GM19463 (cell line): Measurements from ENCODE around the gene CDC42BPB.

ENCODE experiments used
- ATAC-seq: cut with Tn5 transposase; IDR thresholded peaks from one replicate; pipeline ENCODE4 v1.9.1; 2021; ENCODE audit warnings: mild to moderate bottlenecking, moderate library complexity; ENCODE audit not compliant: unreplicated experiment

CDC42BPB gene

GRCh38 chr14:102948698-102949061 is 108.7 kb downstream of the CDC42BPB start:
- no peak for ATAC-seq

DNA sequence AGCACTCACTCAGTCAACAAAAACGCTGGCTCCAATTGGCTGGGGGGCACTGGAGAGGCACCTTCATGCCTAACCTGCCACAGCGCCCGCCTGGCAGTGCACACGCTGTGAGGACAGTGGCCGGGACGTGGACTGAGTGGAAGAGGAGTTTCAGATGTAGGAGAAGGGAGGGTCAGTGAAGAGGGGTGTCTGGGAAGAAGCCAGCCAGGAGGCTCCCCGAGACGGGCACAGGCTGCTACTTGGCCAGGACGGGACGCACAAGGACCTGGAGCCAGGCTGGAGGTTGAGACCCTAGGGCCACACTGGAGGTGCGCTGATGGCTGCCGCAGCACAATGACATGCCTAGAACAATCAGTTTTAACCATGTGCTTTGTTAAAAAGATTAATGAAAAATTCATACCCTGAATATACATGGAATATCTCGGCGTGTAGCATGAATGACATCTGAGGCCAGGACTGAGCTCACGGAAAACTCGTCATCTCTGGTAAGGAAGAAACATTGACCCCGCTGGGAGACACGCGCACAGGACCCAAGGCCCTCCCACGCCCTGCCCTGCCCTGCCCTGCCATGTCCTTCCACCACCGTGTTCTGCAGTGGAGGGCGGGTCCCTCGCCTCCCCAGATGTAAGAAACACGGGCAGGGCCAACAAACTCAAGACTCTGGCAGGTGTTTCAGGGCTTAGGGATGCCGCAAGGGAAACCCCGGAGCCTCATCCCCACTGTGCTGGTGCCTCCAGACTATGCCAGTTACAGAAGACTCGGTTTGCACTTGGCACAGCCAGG is 109.8 kb downstream of the CDC42BPB start:
- no peak for ATAC-seq

DNA sequence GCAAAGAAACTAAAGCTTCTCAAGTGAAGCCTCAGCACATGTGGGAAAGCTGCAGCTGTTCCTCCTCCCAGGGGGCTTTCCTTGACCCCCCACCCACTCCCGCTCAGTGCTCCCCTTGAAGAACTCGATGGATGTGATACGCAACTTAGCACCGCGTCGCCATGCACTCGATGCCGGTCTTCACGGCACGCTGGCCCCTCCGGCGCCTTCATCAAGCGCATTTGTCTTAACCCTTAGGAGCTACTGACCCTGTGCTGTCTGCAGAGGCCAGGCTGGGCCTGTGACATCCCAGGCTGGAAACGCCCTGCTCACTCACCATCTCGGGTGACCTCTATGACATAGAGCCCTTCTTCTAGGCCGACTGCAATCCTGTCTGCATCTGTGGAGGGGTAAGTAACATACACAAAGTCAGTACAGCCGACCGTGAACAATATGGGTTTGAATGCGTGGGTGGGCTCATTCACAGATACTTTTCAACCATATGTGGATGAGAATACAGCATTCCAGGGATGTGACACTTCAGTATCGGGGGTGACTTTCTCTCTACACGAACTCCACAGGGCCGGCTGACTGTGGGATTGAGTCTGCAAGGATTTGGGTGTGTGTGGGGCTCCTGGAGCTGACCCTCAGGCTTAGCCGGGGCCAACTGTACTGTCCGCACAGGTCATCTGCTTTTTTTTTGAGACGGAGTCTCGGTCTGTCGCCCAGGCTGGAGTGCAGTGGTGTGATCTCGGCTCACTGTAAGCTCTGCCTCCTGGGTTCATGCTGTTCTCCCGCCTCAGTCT is 111.8 kb downstream of the CDC42BPB start:
- no peak for ATAC-seq

DNA sequence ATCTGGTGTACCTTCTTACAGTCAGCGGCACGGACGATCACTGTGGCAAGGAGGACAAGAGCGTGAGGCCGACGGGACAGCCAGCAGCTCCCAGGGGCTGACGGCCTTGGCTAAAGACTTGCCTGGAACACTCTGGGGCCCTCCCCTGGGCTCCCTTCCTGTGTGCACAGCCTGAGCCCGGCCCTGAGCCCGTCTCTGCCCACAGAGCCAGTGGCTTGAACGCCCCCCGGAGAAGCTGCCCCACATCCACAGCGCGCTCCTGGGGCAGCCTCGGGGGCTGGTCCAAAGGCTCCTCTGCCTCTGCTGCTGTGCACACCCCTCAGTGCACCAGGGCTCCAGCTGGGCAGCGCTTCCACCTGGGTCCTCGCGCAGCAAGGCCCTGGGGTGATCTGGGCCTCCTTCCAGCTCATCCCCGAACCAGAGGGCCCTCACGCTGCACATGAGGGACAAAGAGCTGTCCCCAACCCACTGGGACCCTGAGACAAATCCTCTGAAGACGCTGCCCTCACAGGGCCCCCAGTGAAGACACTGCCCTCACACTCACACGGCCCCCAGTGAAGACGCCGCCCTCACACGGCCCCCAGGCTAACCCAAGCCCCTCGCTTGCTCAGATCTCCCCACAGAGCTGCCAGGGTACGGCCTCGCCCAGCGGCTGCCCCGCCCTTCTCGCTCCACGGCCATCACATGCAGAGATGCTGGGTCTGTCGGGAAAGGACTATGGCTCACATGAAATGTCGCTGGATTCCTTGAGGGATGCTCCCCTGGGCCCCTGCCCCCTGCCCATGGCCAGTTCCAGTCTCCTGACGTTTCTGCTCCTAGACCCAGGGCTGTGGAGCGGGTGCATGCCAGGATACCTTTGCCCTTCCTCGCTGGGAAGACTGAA is 112.7 kb downstream of the CDC42BPB start:
- no peak for ATAC-seq

DNA sequence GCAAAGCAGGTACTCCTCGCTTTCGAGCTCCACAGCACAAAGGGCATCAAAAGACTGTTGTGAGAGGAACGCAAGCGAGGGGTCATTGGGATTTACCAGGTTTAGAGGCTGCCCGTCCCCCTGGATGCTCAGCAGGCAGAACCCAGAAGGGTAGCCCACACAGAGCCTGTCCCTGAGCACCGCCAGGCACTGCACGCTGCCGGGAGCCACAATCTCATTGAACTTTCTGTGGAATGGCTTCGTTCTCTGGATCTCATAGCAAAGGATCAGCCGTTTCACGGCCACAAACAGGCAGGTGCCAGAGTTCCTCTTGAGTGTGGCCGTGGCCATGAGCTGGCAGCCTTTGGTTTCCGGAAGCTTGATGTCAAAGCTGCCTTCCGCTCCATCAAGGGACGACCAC is 113.4 kb downstream of the CDC42BPB start:
- ATAC-seq, result no peak

DNA sequence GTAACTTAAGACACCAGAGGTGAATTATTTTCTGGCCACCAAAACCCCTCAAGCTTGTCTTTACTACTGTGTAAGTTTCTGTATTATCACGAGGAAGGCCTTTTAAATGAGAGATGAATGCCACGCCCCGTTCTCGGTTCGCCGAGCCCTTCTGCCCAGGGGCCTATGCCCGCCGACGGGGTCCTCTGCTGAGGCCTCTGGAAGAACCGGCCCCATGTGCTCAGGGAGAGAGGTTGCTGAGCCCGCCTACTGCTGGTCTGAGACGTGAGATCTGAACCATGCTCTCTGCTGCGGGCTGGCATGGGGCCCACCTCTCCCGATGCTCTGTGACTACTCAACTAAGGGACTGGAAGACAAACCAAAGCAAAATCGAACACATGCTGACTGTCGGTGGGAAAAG is 113.9 kb downstream of the CDC42BPB start:
- no peak for ATAC-seq

GRCh38 chr14:102942069-102942468 is 115.3 kb downstream of the CDC42BPB start:
- no peak for ATAC-seq

GRCh38 chr14:102941419-102942011 is 115.8 kb downstream of the CDC42BPB start:
- no peak for ATAC-seq

- ATAC-seq, result no peak
Observed at GRCh38 chr14:102940729-102941362, 116.5 kb downstream of the CDC42BPB start.

GRCh38 chr14:102939820-102940561 is 117.4 kb downstream of the CDC42BPB start:
- no peak for ATAC-seq

DNA sequence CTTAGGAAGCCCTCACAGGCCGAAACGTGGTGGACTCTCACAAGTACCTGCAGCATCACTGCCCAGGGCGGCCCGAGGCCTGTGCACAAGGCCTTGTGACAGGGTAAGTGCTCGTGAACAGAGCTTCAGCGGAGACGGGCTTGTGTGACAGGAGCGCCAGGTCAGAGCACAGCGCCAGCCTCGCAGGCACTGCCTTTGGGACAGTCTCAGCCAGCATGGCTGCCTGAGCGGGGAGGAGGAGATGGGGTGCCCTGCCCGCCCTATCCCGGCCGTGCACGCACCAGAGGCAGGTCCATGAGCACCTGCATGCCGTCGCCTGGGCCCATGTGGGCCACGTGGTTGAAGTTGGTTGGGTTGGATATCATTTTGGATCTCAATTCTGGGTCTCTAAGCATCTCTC is 118.0 kb downstream of the CDC42BPB start:
- no peak for ATAC-seq

- no peak for ATAC-seq
Observed at GRCh38 chr14:102938191-102938590, 119.2 kb downstream of the CDC42BPB start.

DNA sequence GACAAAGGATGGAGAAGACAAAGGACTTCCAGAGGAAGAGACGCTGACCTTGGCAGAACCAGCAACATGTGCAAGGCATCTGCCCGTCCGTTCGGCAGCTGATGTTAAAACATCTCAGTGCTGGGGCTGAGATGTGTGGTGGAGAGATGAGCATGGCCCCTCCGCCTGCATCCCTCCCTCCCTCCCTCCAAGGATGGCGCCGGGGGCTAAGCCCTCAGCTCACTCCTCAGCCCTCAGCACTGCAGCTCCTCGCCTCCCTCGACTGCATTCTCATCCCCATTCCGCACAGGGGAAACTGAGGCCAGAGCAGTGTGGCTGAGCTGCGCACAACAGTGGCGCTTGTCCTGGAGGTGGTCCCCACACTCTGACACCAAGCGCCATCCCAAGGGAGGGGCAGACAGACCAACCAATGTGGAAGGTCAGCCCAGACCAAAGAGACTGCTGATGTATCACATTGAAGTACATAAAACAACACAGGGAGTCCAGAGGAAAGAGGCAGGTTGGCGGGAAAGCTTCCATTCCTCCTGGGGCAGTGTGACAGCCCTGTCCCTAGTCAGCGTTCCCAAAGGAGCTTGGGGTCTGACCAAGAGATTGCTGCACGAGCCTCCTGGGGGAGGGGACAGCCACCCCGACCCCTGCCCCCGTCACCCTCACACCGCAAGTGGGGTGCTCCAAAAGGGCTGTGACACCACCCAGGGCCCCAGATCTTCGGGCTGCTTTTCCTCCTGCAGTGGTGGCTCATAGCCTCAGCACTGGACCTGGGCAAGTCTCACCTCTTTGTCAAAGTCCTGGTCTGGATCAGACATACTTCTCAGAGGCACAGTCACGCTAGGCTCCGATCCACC is 119.8 kb downstream of the CDC42BPB start:
- no peak for ATAC-seq

DNA sequence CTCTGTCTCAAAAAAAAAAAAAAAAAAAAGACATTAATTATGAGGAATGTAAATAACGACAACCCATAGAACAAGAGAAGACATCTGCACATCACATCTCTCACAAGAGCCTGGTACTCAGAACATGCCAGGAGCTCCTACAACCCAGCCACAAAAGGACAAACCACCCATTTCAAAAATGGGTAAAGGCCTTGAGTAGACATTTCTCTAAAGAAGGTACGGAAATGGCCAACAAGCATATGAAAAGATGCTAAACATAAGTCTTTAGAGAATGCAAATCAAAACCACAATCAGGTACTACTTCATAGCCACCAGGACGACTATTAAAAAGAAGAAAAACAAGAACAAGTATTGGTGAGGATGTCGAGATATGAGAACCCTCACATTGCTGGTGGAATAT is 121.6 kb downstream of the CDC42BPB start:
- ATAC-seq, result no peak

GRCh38 chr14:102933618-102934231 is 123.6 kb downstream of the CDC42BPB start:
- ATAC-seq, result no peak

DNA sequence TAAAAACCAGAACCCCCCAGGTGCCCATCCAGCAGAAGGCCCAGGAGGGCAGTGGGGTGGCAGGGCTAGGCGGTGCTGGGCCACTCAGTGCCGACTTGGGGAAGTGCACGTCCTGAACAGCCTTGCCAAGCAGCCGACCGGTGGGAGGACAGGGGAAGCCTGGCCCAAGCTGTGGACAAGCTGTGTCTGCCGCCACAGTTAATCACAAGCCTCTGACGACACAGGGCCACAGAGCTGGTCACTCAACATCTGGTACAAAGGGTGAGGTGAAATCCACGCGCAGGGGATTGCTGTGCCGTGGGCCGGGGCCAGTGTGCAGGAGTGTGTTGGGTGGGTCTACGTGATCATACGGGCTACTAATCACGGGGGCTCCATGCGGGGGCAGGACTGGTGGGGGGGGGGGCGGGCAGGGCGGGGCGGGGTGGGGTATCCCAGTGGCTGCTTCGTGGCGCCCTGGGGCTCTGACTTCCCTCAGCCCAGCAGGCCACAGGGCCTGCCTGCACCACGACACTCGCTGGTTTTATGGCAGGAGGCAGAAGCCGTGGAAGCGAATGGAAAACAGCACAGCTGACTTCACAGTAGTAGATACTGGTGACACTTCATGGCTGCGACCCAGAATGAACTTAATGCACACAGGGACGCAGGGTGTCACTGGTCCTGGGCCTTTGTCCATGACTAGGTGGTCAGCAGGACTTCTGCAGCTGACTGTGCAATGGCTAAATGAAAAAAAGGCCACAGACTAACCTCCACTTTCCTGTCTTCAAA is 124.7 kb downstream of the CDC42BPB start:
- no peak for ATAC-seq

GRCh38 chr14:102931580-102932285 is 125.6 kb downstream of the CDC42BPB start:
- no peak for ATAC-seq
